ENCODE measurements around the gene SLC7A5.
"Not testable (repeated sequence)": the region's sequence is repeated elsewhere in the genome, so short reads cannot be mapped to it uniquely, and the experiment has no call there.

Gene SLC7A5

GRCh38 chr16:87824016-87824990, 45.0 kb downstream of the SLC7A5 start:
- in situ Hi-C loops (cut with HindIII; ENCODE audit: low sequenced_read_pairs): no loop called here

- in situ Hi-C loops (cut with HindIII; ENCODE audit: low sequenced_read_pairs): no loop called here
Measured at GRCh38 chr16:87823181-87823929, 46.0 kb downstream of the SLC7A5 start.

- in situ Hi-C loops (cut with HindIII; ENCODE audit: low sequenced_read_pairs): no loop called here
Measured at GRCh38 chr16:87822108-87822970, 47.0 kb downstream of the SLC7A5 start.

GRCh38 chr16:87821376-87822107, 47.8 kb downstream of the SLC7A5 start:
- in situ Hi-C loops (cut with HindIII; ENCODE audit: low sequenced_read_pairs): no loop called here

- in situ Hi-C loops (cut with HindIII; ENCODE audit: low sequenced_read_pairs): no loop called here
Measured at GRCh38 chr16:87819983-87820382, 49.3 kb downstream of the SLC7A5 start.

GRCh38 chr16:87819282-87819681, 50.0 kb downstream of the SLC7A5 start:
- in situ Hi-C loops (cut with HindIII; ENCODE audit: low sequenced_read_pairs): no loop called here

- in situ Hi-C loops (cut with HindIII; ENCODE audit: low sequenced_read_pairs): no loop called here
Measured at GRCh38 chr16:87818533-87819161, 50.7 kb downstream of the SLC7A5 start.

- in situ Hi-C loops (cut with HindIII; ENCODE audit: low sequenced_read_pairs): no loop called here
Measured at GRCh38 chr16:87817910-87818309, 51.4 kb downstream of the SLC7A5 start.

- in situ Hi-C loops (cut with HindIII; ENCODE audit: low sequenced_read_pairs): not testable (repeated sequence)
Measured at GRCh38 chr16:87817370-87817769, 51.9 kb downstream of the SLC7A5 start.

GRCh38 chr16:87816507-87817100, 52.7 kb downstream of the SLC7A5 start:
- in situ Hi-C loops (cut with HindIII; ENCODE audit: low sequenced_read_pairs): no loop called here

GRCh38 chr16:87815567-87815966, 53.7 kb downstream of the SLC7A5 start:
- in situ Hi-C loops (cut with HindIII; ENCODE audit: low sequenced_read_pairs): no loop called here

- in situ Hi-C loops (cut with HindIII; ENCODE audit: low sequenced_read_pairs): no loop called here
Measured at GRCh38 chr16:87812200-87812656, 57.1 kb downstream of the SLC7A5 start.

GRCh38 chr16:87811454-87811853, 57.9 kb downstream of the SLC7A5 start:
- in situ Hi-C loops (cut with HindIII; ENCODE audit: low sequenced_read_pairs): not testable (repeated sequence)

GRCh38 chr16:87809150-87809902, 60.0 kb downstream of the SLC7A5 start:
- in situ Hi-C loops (cut with HindIII; ENCODE audit: low sequenced_read_pairs): no loop called here

GRCh38 chr16:87808108-87808507, 61.2 kb downstream of the SLC7A5 start:
- in situ Hi-C loops (cut with HindIII; ENCODE audit: low sequenced_read_pairs): no loop called here

GRCh38 chr16:87806641-87807546, 62.4 kb downstream of the SLC7A5 start:
- in situ Hi-C loops (cut with HindIII; ENCODE audit: low sequenced_read_pairs): no loop called here

- in situ Hi-C loops (cut with HindIII; ENCODE audit: low sequenced_read_pairs): no loop called here
Measured at GRCh38 chr16:87806261-87806640, 63.1 kb downstream of the SLC7A5 start.

GRCh38 chr16:87803385-87803784, 65.9 kb downstream of the SLC7A5 start:
- in situ Hi-C loops (cut with HindIII; ENCODE audit: low sequenced_read_pairs): no loop called here
